HG02610 (cell line): ENCODE results near the gene SLC37A4.
"Not testable (repeated sequence)": the region's sequence is repeated elsewhere in the genome, so short reads cannot be mapped to it uniquely, and the experiment has no call there.

Source experiments
- ATAC-seq: cut with Tn5 transposase; IDR thresholded peaks from one replicate; pipeline ENCODE4 v1.9.1; 2021; ENCODE audit warnings: mild to moderate bottlenecking, moderate library complexity; ENCODE audit not compliant: unreplicated experiment

The SLC37A4 gene

GRCh38 chr11:119030329-119031047, at the start of gene SLC37A4:
SLC37A4 (minus strand) TSS chr11:119030877.
- peak; percentile 87 for ATAC-seq

GRCh38 chr11:119078675-119079420, 48.2 kb upstream of the SLC37A4 start:
- ATAC-seq: no peak

- no peak for ATAC-seq
These were observed 47.2 kb upstream of the SLC37A4 start for GRCh38 chr11:119077839-119078238.

- peak; percentile 92 for ATAC-seq
These were observed 36.9 kb upstream of the SLC37A4 start, which contains the start of gene VPS11 for GRCh38 chr11:119067371-119068222. VPS11 (plus strand) TSS chr11:119067818; CDS start chr11:119067824, 6 bp downstream.

- ATAC-seq: no peak
These were observed 34.7 kb upstream of the SLC37A4 start for GRCh38 chr11:119065369-119065768.

GRCh38 chr11:119062779-119063178, 32.1 kb upstream of the SLC37A4 start:
- ATAC-seq: no peak

GRCh38 chr11:119061256-119061655, 30.6 kb upstream of the SLC37A4 start:
- no peak for ATAC-seq

- not testable (repeated sequence) for ATAC-seq
These were observed 28.5 kb upstream of the SLC37A4 start for GRCh38 chr11:119059128-119059527.

- peak; percentile 93 for ATAC-seq
These were observed 26.5 kb upstream of the SLC37A4 start, which contains the start of gene HYOU1 for GRCh38 chr11:119057000-119057769. HYOU1 (minus strand) TSS chr11:119057205; CDS start chr11:119056160, 1,045 bp downstream.

- peak; percentile 3 for ATAC-seq
These were observed 25.8 kb upstream of the SLC37A4 start for GRCh38 chr11:119056421-119056999.

- no peak for ATAC-seq
These were observed 25.2 kb upstream of the SLC37A4 start for GRCh38 chr11:119055901-119056300.

GRCh38 chr11:119054418-119054817, 23.7 kb upstream of the SLC37A4 start:
- ATAC-seq: no peak

- no peak for ATAC-seq
These were observed 21.6 kb upstream of the SLC37A4 start for GRCh38 chr11:119052163-119052814.

GRCh38 chr11:119051440-119052162, 20.9 kb upstream of the SLC37A4 start:
- peak; percentile 71 for ATAC-seq

GRCh38 chr11:119049081-119049480, 18.4 kb upstream of the SLC37A4 start:
- ATAC-seq: no peak

- no peak for ATAC-seq
These were observed 18.0 kb upstream of the SLC37A4 start for GRCh38 chr11:119048644-119049043.

GRCh38 chr11:119047205-119047604, 16.5 kb upstream of the SLC37A4 start:
- ATAC-seq: no peak

- no peak for ATAC-seq
These were observed 15.8 kb upstream of the SLC37A4 start for GRCh38 chr11:119046489-119046888.

GRCh38 chr11:119044708-119045107, 14.0 kb upstream of the SLC37A4 start:
- no peak for ATAC-seq
